Neutrophil (primary cell): ENCODE data around the gene GSTA4.

Source experiments
- H3K27ac ChIP-seq: fragments of 200-600 bp; sonication (generic); 2 replicates; pipeline ENCODE4 v1.5.1; 2016; ENCODE audit warnings: mild to moderate bottlenecking, moderate library complexity
- H3K27me3 ChIP-seq: fragments of 200-600 bp; sonication (generic); 2 replicates; pipeline ENCODE4 v1.6.0; 2016; ENCODE audit warnings: mild to moderate bottlenecking
- H3K36me3 ChIP-seq: fragments of 200-600 bp; sonication (generic); 2 replicates; pipeline ENCODE4 v1.5.1; 2017
- H3K4me1 ChIP-seq, 2 experiments: fragments of 200-600 bp in 1 of 2; sonication (generic) in 1 of 2; 1 replicate in 1 of 2; 2 replicates in 1 of 2; pipeline versions ENCODE4 v1.5.1 to v1.6.1; 2013 to 2016; ENCODE audit warnings: low read depth in 1 of 2, low read length in 1 of 2, mild to moderate bottlenecking in 1 of 2, moderate library complexity in 1 of 2; ENCODE audit not compliant: control insufficient read depth in 1 of 2, insufficient read depth in 1 of 2
- H3K4me3 ChIP-seq, 2 experiments: fragments of 200-600 bp in 1 of 2; sonication (generic) in 1 of 2; 1 replicate in 1 of 2; 2 replicates in 1 of 2; pipeline ENCODE4 v1.5.1; 2013 to 2016; ENCODE audit warnings: low read depth in 1 of 2, low read length in 1 of 2, mild to moderate bottlenecking in 1 of 2, moderate library complexity in 1 of 2
- H3K9me3 ChIP-seq: fragments of 200-600 bp; sonication (generic); 2 replicates; pipeline ENCODE4 v1.5.1; 2016
- TF ChIP-seq, protein P1 (sequence below): fragments of 200-600 bp; sonication (generic); IDR thresholded peaks from 2 replicates; pipeline ENCODE4 v1.5.1; 2016; ENCODE audit warnings: antibody characterized with exemption

The GSTA4 gene

GRCh38 chr6:52994031-52994838 is 849 bp downstream of the GSTA4 start:
- TF ChIP-seq, protein P1, sequence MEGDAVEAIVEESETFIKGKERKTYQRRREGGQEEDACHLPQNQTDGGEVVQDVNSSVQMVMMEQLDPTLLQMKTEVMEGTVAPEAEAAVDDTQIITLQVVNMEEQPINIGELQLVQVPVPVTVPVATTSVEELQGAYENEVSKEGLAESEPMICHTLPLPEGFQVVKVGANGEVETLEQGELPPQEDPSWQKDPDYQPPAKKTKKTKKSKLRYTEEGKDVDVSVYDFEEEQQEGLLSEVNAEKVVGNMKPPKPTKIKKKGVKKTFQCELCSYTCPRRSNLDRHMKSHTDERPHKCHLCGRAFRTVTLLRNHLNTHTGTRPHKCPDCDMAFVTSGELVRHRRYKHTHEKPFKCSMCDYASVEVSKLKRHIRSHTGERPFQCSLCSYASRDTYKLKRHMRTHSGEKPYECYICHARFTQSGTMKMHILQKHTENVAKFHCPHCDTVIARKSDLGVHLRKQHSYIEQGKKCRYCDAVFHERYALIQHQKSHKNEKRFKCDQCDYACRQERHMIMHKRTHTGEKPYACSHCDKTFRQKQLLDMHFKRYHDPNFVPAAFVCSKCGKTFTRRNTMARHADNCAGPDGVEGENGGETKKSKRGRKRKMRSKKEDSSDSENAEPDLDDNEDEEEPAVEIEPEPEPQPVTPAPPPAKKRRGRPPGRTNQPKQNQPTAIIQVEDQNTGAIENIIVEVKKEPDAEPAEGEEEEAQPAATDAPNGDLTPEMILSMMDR, result no peak
- H3K4me3 ChIP-seq, result peak overlapping the region; percentile 64 to 80
- H3K9me3 ChIP-seq, result no peaks in the 10 kb centered on the region
- no peak overlapping the region for H3K27ac ChIP-seq
- peaks cover 22 to 24% of the 10 kb centered on the region in 2 experiments for H3K4me1 ChIP-seq
- peaks cover 54% of the 10 kb centered on the region for H3K27me3 ChIP-seq
- H3K36me3 ChIP-seq, result no peaks in the 10 kb centered on the region

- Histone ChIP-seq H3K27ac (no peak overlapping the region), H3K4me3 (no peak overlapping the region), H3K36me3 (no peaks in the 10 kb centered on the region), H3K4me1 (peaks cover 22 to 24% of the 10 kb centered on the region in 2 experiments), H3K9me3 (no peaks in the 10 kb centered on the region), H3K27me3 (peaks cover 64% of the 10 kb centered on the region)
- TF ChIP-seq, protein P1, result no peak
These were observed 1.8 kb downstream of the GSTA4 start for GRCh38 chr6:52992980-52993920.

DNA sequence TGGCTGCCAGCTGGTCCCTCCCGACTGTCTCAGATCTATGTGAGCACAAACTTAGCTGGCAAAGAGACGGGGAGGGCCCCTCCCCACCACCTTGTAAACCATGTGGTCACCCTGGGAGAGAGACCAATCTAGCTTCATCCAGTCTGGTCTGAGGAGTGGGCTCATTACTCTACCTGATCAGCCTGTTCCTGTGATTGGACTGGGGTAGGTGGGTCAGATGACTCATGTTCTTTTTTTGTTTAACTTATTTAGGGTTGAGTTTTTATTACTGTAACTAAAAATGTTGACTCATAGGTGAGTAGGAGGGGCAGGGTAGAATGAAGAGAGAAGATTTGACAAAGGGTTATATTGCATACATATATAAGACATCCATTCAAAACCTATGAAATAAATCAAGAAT is 4.7 kb downstream of the GSTA4 start:
- H3K36me3 ChIP-seq, result no peaks in the 10 kb centered on the region
- TF ChIP-seq, protein P1, result no peak
- no peak overlapping the region for H3K27ac ChIP-seq
- no peak overlapping the region for H3K4me3 ChIP-seq
- H3K27me3 ChIP-seq, result peaks cover 80% of the 10 kb centered on the region
- H3K4me1 ChIP-seq, result peaks cover 9 to 10% of the 10 kb centered on the region in 2 experiments
- H3K9me3 ChIP-seq, result no peaks in the 10 kb centered on the region

GRCh38 chr6:52985228-52985627 is 9.9 kb downstream of the GSTA4 start:
- Histone ChIP-seq H3K27me3 (peaks cover 36% of the 10 kb centered on the region), H3K4me1 (no peaks in the 10 kb centered on the region), H3K9me3 (no peaks in the 10 kb centered on the region), H3K27ac (no peak overlapping the region), H3K4me3 (no peak overlapping the region), H3K36me3 (no peaks in the 10 kb centered on the region)
- TF ChIP-seq, protein P1, result no peak

DNA sequence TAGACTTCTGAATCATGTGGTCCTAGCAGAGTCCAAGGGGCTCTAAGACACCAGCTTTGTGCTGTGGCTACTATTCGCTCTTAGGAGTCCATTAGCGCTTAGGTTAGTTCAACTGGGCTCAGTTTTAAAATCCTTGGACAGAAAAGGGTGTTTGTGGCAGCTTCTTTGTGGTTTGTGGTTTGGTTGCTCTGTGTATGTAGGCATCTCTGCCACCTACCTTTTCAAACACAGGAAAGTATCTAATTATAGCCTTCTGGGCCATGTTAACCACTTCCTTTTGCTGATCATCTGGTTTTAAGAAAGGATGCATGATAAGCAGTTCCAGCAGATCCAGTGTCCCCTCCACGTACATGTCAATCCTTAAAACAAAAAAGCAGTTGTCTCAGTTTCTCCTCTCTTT is 10.8 kb downstream of the GSTA4 start:
- Histone ChIP-seq H3K36me3 (no peaks in the 10 kb centered on the region), H3K27ac (no peak overlapping the region), H3K27me3 (peaks cover 26% of the 10 kb centered on the region), H3K4me1 (no peaks in the 10 kb centered on the region), H3K9me3 (no peaks in the 10 kb centered on the region), H3K4me3 (no peak overlapping the region)
- TF ChIP-seq, protein P1, result no peak
